Chondrocyte (in vitro differentiated cells): ENCODE results near the gene SLC22A14. TPM values are rescaled to one million over a fixed set of nuclear protein-coding genes. Genes with fewer than 3 reads are reported as not detected.
A peak's percentile ranks its signal among the peaks of the same experiment; 100 is the strongest.

Experiments used
- DNase-seq: peaks from one replicate; pipeline ENCODE4 v3.0.0; 2021; ENCODE audit warnings: mixed read lengths, low spot score
- H3K27ac Mint-ChIP-seq: one replicate; pipeline ENCODE4 v1.8.0; 2021; ENCODE audit warnings: mild to moderate bottlenecking, moderate library complexity, mixed read lengths; ENCODE audit not compliant: unreplicated experiment
- H3K27me3 Mint-ChIP-seq: 2 replicates; pipeline ENCODE4 v1.8.0; 2021; ENCODE audit warnings: low read depth, mixed read lengths
- H3K36me3 Mint-ChIP-seq: 2 replicates; pipeline ENCODE4 v1.8.0; 2021; ENCODE audit warnings: low read depth, mixed read lengths
- H3K4me1 Mint-ChIP-seq: 2 replicates; pipeline ENCODE4 v1.8.0; 2021; ENCODE audit warnings: low read depth, mild to moderate bottlenecking, mixed read lengths
- H3K4me3 Mint-ChIP-seq: one replicate; pipeline ENCODE4 v1.8.0; 2021; ENCODE audit warnings: mild to moderate bottlenecking, moderate library complexity, mixed read lengths; ENCODE audit not compliant: unreplicated experiment
- H3K9me3 Mint-ChIP-seq: 2 replicates; pipeline ENCODE4 v1.8.0; 2021; ENCODE audit warnings: low read depth, mixed read lengths
- total RNA-seq: library from RNA; stranded (reverse); gene quantifications from 3 replicates; pipeline ENCODE4 v1.2.1, GENCODE V29; 2021
- TF ChIP-seq, protein P1 (sequence below): fragments of 200-600 bp; sonication (generic); IDR thresholded peaks from 2 replicates; pipeline ENCODE4 v1.5.0; 2021; ENCODE audit warnings: antibody characterized with exemption, mild to moderate bottlenecking, moderate library complexity

Gene SLC22A14
- total RNA-seq, 1 donor from 2014 or later, result 0.75 TPM

DNA sequence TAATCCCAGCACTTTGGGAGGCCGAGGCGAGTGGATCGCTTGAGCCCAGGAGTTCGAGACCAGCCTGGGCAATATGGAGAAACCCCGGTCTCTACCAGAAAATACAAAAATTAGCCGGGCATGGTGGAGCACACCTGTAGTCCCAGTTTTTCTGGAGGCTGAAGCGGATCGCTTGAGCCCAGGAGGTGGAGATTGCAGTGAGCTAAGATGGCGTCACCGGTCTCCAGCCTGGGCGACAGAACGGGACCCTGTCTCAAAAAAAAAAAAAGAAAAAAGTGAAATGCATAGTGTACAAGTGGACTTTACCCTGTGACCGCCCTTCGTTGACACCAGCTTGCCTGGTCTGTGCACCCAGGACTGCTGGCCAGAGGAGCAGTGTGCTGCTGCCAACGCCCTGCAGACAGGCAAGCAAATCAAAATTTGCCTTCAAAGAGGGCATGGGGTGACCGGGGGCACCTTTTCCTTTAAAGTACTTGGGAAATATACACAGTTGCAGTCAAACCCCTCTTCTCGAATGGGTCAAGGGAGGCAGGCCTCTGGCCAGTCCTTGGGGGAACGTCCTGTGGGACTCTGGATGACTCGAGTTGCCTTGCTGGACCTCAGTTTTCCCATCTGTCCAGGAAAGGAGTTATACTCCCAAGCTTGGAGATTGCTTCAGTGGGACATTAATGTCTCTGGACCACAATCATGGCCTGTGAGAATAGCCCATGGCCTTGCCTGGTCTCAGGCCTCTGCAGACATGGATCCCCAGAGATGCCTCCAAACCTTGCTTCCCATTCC lies 65.5 kb downstream of the SLC22A14 start:
- no peaks in the 10 kb centered on the region for H3K9me3 Mint-ChIP-seq
- DNase-seq, result no peak
- H3K27me3 Mint-ChIP-seq, result no peaks in the 10 kb centered on the region
- H3K4me3 Mint-ChIP-seq, result peak overlapping the region; percentile 74
- H3K27ac Mint-ChIP-seq, result no peak overlapping the region
- H3K36me3 Mint-ChIP-seq, result no peaks in the 10 kb centered on the region
- TF ChIP-seq, protein P1, sequence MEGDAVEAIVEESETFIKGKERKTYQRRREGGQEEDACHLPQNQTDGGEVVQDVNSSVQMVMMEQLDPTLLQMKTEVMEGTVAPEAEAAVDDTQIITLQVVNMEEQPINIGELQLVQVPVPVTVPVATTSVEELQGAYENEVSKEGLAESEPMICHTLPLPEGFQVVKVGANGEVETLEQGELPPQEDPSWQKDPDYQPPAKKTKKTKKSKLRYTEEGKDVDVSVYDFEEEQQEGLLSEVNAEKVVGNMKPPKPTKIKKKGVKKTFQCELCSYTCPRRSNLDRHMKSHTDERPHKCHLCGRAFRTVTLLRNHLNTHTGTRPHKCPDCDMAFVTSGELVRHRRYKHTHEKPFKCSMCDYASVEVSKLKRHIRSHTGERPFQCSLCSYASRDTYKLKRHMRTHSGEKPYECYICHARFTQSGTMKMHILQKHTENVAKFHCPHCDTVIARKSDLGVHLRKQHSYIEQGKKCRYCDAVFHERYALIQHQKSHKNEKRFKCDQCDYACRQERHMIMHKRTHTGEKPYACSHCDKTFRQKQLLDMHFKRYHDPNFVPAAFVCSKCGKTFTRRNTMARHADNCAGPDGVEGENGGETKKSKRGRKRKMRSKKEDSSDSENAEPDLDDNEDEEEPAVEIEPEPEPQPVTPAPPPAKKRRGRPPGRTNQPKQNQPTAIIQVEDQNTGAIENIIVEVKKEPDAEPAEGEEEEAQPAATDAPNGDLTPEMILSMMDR, result no peak
- peaks cover 5% of the 10 kb centered on the region for H3K4me1 Mint-ChIP-seq

DNA sequence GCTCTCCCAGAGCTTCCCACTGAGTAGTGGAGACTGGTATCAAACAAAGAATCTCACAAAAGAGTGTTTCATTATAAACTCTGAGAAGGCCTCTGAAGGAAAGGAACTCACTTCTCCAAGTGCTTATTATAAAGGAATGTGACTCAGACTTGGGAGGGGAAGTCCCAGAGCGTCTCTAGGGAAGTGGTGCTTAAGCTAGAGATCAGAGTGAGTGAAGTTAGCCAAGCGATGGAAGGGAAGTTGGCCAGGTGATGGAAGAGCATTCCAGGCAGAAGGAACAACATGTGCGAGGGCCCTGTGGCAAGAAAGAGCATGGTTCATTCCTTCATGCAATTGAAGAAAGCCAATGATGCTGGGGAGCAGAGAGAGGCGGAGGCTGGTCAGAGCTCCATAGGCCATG lies 66.8 kb downstream of the SLC22A14 start:
- no peak for DNase-seq
- Mint-ChIP-seq H3K27me3 (no peaks in the 10 kb centered on the region), H3K36me3 (no peaks in the 10 kb centered on the region), H3K27ac (no peak overlapping the region), H3K9me3 (no peaks in the 10 kb centered on the region), H3K4me3 (no peak overlapping the region), H3K4me1 (peaks cover 5% of the 10 kb centered on the region)
- TF ChIP-seq, protein P1, result no peak

- Mint-ChIP-seq H3K4me3 (no peak overlapping the region), H3K9me3 (no peaks in the 10 kb centered on the region), H3K36me3 (no peaks in the 10 kb centered on the region), H3K27me3 (no peaks in the 10 kb centered on the region), H3K27ac (no peak overlapping the region), H3K4me1 (peaks cover 6% of the 10 kb centered on the region)
- DNase-seq, result no peak
- TF ChIP-seq, protein P1, result no peak
Measured at GRCh38 chr3:38349684-38350359, 67.7 kb downstream of the SLC22A14 start.

DNA sequence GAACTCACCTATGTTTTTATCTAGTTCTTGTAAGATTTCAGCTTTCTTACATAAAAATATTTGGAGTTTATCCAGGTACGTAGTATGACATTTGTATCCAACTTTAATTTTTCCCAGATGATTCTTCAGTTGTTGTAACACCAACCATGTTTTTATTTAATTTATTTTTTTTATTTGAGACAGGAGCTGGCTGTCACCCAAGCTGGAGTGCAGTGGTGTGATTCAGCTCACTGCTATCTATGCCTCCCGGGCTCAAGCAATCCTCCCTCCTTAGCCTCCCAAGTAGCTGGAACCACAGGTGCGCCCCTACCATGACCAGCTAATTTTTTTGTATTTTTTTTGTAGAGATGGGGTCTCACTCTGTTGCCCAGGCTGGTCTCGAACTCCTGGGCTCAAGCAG lies 71.1 kb downstream of the SLC22A14 start:
- Mint-ChIP-seq H3K27ac (no peak overlapping the region), H3K27me3 (no peaks in the 10 kb centered on the region), H3K4me3 (no peak overlapping the region), H3K4me1 (peaks cover 6% of the 10 kb centered on the region), H3K9me3 (no peaks in the 10 kb centered on the region), H3K36me3 (no peaks in the 10 kb centered on the region)
- DNase-seq, result no peak
- TF ChIP-seq, protein P1, result no peak

- Mint-ChIP-seq H3K4me3 (no peak overlapping the region), H3K36me3 (no peaks in the 10 kb centered on the region), H3K4me1 (peaks cover 6% of the 10 kb centered on the region), H3K27me3 (no peaks in the 10 kb centered on the region), H3K27ac (no peak overlapping the region), H3K9me3 (no peaks in the 10 kb centered on the region)
- TF ChIP-seq, protein P1, result no peak
- no peak for DNase-seq
Measured at GRCh38 chr3:38354588-38355330, 72.7 kb downstream of the SLC22A14 start.
